Ascending aorta (tissue), 2 donors: ENCODE results near the gene HACE1. TPM values are rescaled to one million over a fixed set of nuclear protein-coding genes. Genes with fewer than 3 reads are reported as not detected.
"Not testable (repeated sequence)": the region's sequence is repeated elsewhere in the genome, so short reads cannot be mapped to it uniquely, and the experiment has no call there.

ENCODE experiments used
- DNase-seq, 2 donors: peaks; one replicate each; pipeline ENCODE4 v3.0.0-alpha.2; 2019; ENCODE audit warnings: low spot score in 2 of 2
- H3K27ac ChIP-seq, 2 donors: fragments of 200-600 bp; sonication (generic); one replicate each; pipeline ENCODE4 v1.5.1; 2016 to 2017; ENCODE audit warnings: mild to moderate bottlenecking in 1 of 2
- H3K27me3 ChIP-seq: fragments of 200-600 bp; sonication (generic); one replicate; pipeline ENCODE4 v1.5.1; 2017
- H3K36me3 ChIP-seq, 2 donors: fragments of 200-600 bp; sonication (generic); one replicate each; pipeline ENCODE4 v1.5.1; 2016
- H3K4me1 ChIP-seq, 2 donors: fragments of 200-600 bp; sonication (generic); one replicate each; pipeline ENCODE4 v1.5.1; 2016 to 2017; ENCODE audit warnings: mild to moderate bottlenecking in 1 of 2
- H3K4me3 ChIP-seq, 2 donors: fragments of 200-600 bp; sonication (generic); one replicate each; pipeline ENCODE4 v1.5.1; 2016 to 2017; ENCODE audit warnings: mild to moderate bottlenecking in 1 of 2
- H3K9me3 ChIP-seq, 2 donors: fragments of 200-600 bp; sonication (generic); one replicate each; pipeline ENCODE4 v1.5.1; 2016
- intact Hi-C: fragments of 100-400 bp; cut with DNase I; formaldehyde crosslinking; loops from one replicate; pipeline ENCODE4 v1.15.1; 2023
- total RNA-seq: library from RNA; depleted of rRNA; stranded (reverse); fragments of >200 nt; gene quantifications from one replicate; pipeline ENCODE4 v1.1.0, GENCODE V29; 2016
- TF ChIP-seq, protein P1 (sequence below), 3 experiments: fragments of 200-600 bp in 2 of 3; fragments of 450-650 bp in 1 of 3; sonication (generic) in 2 of 3; IDR thresholded peaks; one replicate each; pipeline ENCODE4 v1.5.1; 2016 to 2019; ENCODE audit warnings: antibody characterized with exemption in 3 of 3, mild to moderate bottlenecking in 1 of 3, moderate library complexity in 1 of 3

The HACE1 gene
- total RNA-seq, 1 donor from 2014 or later: 7.7 TPM

- H3K9me3 ChIP-seq: no peaks in the 10 kb centered on the region
- H3K27me3 ChIP-seq: no peaks in the 10 kb centered on the region
- no peaks in the 10 kb centered on the region for H3K4me1 ChIP-seq
- no peak for DNase-seq
- no peak overlapping the region for H3K27ac ChIP-seq
- H3K36me3 ChIP-seq: peaks cover 0 to 6% of the 10 kb centered on the region in 2 donors
- intact Hi-C loops: no loop called here
- TF ChIP-seq, protein P1, sequence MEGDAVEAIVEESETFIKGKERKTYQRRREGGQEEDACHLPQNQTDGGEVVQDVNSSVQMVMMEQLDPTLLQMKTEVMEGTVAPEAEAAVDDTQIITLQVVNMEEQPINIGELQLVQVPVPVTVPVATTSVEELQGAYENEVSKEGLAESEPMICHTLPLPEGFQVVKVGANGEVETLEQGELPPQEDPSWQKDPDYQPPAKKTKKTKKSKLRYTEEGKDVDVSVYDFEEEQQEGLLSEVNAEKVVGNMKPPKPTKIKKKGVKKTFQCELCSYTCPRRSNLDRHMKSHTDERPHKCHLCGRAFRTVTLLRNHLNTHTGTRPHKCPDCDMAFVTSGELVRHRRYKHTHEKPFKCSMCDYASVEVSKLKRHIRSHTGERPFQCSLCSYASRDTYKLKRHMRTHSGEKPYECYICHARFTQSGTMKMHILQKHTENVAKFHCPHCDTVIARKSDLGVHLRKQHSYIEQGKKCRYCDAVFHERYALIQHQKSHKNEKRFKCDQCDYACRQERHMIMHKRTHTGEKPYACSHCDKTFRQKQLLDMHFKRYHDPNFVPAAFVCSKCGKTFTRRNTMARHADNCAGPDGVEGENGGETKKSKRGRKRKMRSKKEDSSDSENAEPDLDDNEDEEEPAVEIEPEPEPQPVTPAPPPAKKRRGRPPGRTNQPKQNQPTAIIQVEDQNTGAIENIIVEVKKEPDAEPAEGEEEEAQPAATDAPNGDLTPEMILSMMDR (IDR thresholded peaks at IDR 0.05): no peak
- H3K4me3 ChIP-seq: no peak overlapping the region
Observed at GRCh38 chr6:104816125-104816524, 43.6 kb downstream of the HACE1 start.

GRCh38 chr6:104814743-104815142 lies 45.0 kb downstream of the HACE1 start:
- no peak for DNase-seq
- Histone ChIP-seq H3K4me1 (no peaks in the 10 kb centered on the region), H3K4me3 (no peak overlapping the region), H3K27ac (no peak overlapping the region), H3K36me3 (no peaks in the 10 kb centered on the region), H3K27me3 (no peaks in the 10 kb centered on the region), H3K9me3 (no peaks in the 10 kb centered on the region)
- intact Hi-C loops: no loop called here
- TF ChIP-seq, protein P1 (IDR thresholded peaks at IDR 0.05): no peak

DNA sequence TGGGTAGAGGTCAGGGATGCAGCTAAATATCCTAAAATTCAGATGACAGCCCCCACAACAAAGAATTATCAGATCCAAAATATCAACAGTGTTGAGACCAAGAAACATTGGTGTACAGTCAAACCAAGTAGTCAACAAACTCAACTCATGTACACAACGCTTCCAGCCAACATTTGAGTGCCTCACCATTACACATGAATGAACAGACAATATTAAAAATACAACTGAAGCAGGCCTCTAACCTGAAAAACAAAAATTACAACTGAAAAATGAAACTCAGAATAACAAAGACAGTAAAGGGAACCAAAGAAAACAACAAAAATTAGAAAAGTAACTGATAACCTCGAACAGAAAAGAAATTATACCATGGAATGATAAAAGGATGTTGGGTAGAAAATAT lies 46.2 kb downstream of the HACE1 start:
- Histone ChIP-seq H3K4me3 (no peak overlapping the region), H3K4me1 (no peaks in the 10 kb centered on the region), H3K27ac (no peak overlapping the region), H3K9me3 (no peaks in the 10 kb centered on the region), H3K36me3 (no peaks in the 10 kb centered on the region), H3K27me3 (no peaks in the 10 kb centered on the region)
- intact Hi-C loops: no loop called here
- TF ChIP-seq, protein P1 (IDR thresholded peaks at IDR 0.05): no peak
- no peak for DNase-seq

GRCh38 chr6:104809116-104809515 lies 50.6 kb downstream of the HACE1 start:
- no peak for DNase-seq
- Histone ChIP-seq H3K4me3 (no peak overlapping the region), H3K27ac (no peak overlapping the region), H3K36me3 (peaks cover 0 to 12% of the 10 kb centered on the region in 2 donors), H3K27me3 (no peaks in the 10 kb centered on the region), H3K4me1 (no peaks in the 10 kb centered on the region), H3K9me3 (peaks cover 0 to 10% of the 10 kb centered on the region in 2 donors)
- intact Hi-C loops: no loop called here
- TF ChIP-seq, protein P1 (IDR thresholded peaks at IDR 0.05): no peak

GRCh38 chr6:104805335-104805734 lies 54.4 kb downstream of the HACE1 start:
- H3K9me3 ChIP-seq, H3K4me3 ChIP-seq, intact Hi-C loops, H3K27ac ChIP-seq, H3K27me3 ChIP-seq, H3K4me1 ChIP-seq, DNase-seq: not testable (repeated sequence)
- peaks cover under 1 to 22% of the 10 kb centered on the region in 2 donors for H3K36me3 ChIP-seq

GRCh38 chr6:104799134-104799657 lies 60.5 kb downstream of the HACE1 start:
- H3K4me1 ChIP-seq: no peaks in the 10 kb centered on the region

More at GRCh38 chr6:104799134-104799657, 60.5 kb downstream of the HACE1 start:
- Histone ChIP-seq H3K27ac (no peak overlapping the region), H3K9me3 (peaks cover 0 to under 1% of the 10 kb centered on the region in 2 donors), H3K27me3 (no peaks in the 10 kb centered on the region), H3K36me3 (peaks cover 3 to 28% of the 10 kb centered on the region in 2 donors), H3K4me3 (no peak overlapping the region)
- TF ChIP-seq, protein P1 (IDR thresholded peaks at IDR 0.05): no peak
- intact Hi-C loops: no loop called here
- DNase-seq: no peak
